RPMI8226 (cell line): ENCODE data around the gene TPM2.
"Not testable (repeated sequence)": the region's sequence is repeated elsewhere in the genome, so short reads cannot be mapped to it uniquely, and the experiment has no call there.

ENCODE experiments used
- DNase-seq: peaks from one replicate; pipeline ENCODE4 v3.0.0-alpha.2; 2015

The TPM2 gene

DNA sequence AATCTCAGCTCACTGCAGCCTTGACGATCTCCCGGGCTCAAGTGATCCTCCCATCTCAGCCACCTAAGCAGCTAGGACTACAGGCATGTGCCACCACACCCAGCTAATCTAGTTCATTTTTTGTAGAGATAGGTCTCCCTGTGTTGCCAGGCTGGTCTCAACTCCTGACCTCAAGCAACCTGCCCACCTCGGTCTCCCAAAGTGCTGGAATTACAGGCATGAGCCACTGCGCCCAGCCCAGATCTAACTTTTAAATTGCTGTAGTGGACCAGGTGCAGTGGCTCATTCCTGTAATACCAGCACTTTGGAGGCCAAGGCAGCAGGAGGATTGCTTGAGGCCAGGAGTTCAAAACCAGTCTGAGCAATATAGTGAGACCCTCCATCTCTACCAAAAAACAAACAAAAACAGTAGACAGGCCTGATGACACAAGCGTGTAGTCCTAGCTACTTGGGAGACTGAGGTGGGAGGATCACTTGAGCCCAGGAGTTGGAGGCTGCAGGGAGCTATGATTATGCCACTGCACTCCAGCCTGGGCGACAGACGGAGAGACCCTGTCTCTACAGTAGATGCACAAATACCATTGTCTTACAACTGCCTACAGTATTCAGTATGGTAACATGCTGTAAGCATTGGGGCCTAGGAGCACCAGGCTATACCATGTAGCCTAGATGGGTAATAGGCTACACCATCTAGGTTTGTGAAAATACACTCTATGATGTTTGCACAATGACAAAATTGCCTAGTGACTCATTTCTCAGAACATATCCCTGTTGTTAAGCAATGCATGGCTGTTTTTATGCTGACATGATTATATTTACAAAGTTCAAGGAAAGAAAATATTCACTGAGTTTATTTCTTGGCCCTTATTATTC is 37.5 kb downstream of the TPM2 start:
- DNase-seq, result no peak

DNA sequence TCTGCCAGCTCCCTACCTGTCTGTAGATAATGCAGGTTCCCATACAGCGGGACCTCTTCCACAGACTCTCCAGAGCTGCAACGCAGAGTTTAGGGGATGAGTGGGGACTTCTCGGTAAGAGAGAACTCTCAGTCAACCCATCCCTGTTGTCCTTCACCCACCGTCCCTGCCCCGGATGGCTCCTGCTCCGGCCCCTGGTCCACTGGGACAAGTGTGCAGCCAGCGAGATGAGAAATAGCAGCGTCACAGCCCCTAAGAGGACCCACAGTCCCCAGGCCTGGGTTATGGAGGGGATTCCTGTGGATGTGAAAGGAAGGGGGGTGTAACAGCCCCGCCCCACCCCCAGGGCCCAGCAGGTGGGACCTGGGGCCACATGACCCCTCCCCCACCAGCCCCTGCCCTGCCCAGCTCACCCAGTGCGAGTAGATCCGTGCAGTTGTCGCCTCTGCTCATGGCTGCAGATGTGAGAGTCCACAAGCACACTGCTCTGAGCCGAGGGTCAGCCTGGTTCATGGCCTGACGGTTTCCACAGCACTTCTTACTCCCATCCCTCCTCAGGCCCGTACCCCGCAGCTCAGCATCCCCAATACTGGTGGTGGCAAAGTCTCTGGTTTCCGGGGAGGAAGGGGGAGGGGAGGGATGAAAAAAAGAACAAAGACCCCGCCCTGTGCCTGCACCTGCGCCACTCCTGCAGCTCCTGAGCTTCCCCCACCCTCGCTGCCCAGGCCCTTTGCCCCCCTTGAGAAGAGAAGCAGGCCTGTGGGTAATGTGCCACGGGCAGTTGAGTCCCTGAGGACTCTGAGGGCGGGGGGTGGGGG is 39.2 kb downstream of the TPM2 start, which contains the start of gene SIT1:
TSS of gene SIT1 (minus strand) at position 591 of the 818 bp plus-strand sequence. CDS start at position 513, 78 bp downstream.
- no peak for DNase-seq

DNA sequence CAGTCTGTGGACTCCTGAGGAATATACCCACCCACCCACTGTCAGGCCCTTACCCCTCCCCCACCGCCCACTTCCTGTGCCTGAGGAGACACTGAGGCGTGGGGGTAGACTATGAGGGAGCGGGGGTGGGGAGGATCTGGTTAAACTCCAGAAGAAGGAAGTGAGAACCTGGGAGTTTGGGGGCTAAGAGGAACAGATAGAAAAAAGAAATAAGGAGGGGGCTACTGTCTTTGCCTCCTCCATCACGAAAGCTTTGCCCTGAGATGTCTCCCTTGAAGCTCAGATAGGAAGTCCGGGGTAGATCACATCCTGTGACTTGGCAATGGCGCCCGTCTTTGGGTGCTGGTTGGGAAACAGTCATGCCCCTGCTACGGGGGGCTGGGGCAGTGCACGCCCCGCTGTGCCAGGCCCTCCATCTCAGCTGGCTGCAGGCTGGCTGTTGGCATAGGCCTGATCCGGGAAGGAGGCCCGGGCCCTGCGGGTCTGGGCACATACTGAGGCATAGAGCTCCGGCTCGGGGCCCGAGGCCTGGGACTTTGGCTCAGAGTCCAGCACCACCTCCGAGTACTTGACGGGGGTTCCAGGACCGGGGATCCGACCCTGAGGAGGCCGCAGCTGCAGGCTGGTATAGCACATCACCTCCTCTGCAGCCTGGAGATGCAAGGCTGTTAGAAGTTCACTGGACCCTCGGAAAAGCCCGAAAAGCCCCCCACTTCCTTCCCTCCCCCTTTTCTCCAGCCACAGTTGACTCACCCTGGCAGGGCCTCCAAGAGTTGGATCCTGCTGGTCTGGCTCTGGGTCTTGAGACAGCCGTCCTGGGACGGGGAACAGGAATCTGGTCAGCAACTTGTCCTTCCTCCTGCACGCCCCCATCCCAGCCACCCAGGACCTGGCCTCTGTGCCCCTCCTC is 40.0 kb downstream of the TPM2 start:
- DNase-seq, result no peak

DNA sequence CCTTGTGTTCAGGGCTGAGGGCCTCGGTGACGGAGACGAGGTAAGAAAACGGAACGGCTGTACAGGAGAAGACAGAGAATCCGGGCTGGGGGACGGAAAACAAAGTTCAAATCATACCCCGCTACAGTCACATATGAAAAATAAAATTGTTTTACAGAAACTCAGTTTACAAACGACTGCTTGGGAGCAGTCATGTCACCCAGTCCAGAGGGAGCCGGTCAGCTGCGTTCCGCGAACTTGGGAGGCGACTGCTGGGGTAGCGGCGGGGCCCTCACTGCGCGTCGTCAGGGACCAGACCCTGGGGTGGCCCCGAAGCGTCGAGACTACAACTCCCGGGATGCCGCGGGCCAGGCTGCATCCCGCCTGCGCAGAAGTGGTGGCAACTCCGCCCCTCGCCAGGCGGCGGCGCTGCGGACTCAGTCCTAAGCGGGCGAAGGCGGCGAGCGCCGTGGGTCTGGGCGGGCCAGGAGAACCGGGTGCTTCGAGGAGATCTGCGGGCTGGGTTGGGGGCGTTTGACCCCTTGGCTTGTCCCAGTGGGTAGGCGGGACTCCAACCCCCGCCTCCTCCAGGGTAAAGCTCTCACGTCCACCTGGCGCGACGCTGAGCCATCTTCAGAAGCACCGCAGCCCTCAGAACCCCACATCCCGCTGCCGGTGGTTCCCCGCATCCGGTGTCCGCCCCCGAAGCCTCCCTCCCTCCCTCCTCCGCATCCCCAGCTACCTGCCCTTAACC is 43.0 kb downstream of the TPM2 start:
- peak; percentile 89 for DNase-seq

DNA sequence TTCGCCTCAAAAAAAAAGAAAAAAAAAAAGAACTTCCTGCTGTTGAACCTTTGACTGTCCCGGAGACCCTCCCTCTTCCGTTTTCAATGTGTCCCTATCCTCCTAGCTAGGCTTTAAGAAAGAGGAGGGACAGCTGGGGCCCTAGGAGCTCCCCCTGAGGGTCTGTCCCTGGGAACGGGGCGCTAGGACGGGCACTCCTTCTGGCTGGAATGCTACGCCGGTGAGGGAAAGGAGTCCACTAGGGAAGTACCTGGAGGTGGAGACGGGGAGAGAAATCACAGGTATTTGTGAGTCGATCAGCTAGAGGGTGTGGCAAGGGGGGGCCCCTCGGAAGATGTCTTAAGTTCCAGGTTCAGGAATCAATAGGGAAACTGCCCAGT is 43.6 kb downstream of the TPM2 start:
- no peak for DNase-seq

DNA sequence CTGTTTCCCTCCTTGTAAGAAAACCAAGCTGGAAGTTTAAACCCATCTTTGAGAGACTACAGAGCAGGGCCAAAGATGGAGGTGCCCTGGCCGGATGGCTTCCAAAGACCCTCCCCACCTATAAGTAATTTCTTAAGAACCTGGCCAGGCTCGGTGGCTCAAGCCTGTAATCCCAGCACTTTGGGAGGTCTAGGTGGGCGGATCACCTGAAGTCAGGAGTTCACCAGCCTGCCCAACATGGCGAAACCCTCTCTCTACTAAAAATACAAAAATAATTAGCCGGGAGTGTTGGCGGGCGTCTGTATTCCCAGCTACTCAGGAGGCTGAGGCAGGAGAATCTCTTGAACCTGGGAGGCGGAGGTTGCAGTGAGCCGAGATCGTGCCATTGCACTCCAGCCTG is 44.0 kb downstream of the TPM2 start:
- DNase-seq, result not testable (repeated sequence)

DNA sequence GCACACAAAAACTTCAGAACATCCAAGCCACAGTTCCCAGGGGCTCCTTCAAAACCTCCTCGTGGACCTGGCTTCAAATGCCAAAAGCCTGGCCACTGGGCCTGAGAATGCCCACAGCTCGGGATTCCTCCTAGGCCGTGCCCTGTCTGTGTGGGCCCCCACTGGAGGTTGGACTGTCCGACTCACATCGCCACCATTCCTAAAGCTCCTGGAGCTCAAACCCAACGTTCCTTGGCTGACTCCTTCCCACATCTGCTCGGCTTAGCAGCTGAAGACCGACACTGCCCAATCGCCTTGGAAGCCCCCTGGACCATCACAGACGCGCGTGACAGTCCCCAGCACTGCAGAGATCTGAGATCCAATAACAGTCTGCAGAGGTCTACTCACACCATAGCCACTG is 46.7 kb downstream of the TPM2 start:
- DNase-seq, result no peak

DNA sequence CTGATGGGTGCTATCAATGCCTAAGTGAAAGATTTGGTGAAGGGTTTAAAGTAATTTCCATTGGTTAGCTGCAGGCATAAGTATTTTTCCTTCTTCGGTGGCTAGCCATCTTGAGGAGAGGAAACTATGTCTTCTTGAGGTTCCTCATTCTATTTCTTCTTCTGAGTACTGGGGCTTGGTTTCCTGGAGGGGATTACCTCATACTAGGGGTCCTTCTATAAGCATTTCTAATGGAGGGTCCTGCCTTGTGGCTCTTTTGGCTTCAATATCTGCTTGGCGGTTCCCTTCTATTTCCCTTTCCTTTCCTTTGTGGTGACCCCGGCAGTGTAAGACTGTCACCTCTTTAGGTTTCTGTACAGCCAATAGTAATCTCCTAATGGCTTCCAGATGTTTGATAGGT is 48.2 kb downstream of the TPM2 start:
- not testable (repeated sequence) for DNase-seq

DNA sequence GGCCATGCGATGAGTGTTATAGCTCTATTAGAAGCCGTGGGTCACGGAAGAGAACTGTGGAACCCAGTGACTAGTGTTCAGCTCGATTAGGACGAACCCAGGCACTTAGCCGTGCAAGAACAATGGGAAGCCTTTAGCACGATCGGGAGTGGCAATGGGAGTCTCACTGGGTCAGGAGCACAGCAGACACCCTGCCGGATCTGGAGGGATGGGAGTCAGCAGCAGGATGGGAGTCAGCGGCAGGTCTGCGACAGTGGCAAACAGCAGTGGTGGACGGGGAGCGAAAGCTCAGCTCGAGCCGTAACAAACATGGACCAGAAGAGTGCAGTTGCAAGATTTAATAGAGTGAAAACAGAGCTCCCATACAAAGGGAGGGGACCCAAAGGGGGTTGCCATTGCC is 49.3 kb downstream of the TPM2 start:
- DNase-seq, result not testable (repeated sequence)

DNA sequence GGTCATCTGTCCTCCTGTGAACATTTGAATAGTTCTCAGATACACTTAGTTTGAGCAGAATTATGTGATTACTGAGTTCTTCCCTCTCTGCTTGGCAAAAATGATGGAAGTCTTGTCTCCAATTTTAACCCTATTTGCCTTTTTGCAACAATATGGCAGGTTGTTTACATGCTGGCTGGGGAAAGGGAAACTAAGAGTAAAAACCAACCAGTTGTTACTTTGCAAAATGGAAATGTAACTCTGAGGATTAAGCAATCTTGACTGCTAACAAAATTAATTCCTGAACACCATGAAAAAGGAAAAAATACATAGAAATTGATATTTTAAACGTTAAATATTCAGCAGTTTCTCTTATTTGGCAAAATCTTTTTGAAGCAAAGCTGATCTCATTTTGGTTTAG is 50.1 kb downstream of the TPM2 start:
- DNase-seq, result no peak

DNA sequence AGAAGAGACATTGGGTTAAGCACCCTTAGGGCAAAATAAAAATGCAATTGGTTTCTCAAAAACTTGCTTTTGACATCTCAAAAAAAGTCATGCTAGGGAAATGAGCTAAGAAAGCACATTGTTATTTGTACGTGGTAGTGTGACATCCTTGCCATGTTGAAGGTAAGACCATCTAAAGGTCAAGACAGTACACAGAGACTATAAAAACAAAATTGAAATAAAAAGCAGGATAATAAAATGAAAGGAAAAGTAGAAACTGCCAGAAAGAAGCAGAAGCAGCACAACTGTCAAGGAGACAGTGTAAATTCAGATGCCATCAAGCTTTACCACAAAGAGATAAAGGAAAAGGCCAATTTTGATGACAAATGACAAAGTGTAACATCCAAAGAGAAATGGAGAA is 50.5 kb downstream of the TPM2 start:
- DNase-seq, result not testable (repeated sequence)

DNA sequence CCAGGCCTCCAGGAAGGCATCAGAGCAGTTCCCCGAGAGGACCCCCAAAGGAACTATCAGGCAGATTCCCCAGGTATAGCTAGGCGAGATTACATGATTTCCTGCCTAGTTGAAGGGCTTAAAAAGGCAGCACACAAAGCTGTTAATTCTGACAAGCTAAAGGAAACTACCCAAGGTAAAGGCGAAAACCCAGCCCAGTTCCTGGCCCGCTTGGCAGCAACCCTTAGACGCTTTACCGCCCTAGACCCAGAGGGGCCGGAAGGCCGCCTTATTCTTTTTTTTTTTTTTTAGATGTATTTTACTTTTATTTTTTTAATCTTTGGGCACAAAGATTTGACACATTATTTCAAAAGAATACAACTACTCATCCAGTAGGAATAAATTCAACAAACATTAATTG is 51.0 kb downstream of the TPM2 start:
- DNase-seq, result not testable (repeated sequence)

DNA sequence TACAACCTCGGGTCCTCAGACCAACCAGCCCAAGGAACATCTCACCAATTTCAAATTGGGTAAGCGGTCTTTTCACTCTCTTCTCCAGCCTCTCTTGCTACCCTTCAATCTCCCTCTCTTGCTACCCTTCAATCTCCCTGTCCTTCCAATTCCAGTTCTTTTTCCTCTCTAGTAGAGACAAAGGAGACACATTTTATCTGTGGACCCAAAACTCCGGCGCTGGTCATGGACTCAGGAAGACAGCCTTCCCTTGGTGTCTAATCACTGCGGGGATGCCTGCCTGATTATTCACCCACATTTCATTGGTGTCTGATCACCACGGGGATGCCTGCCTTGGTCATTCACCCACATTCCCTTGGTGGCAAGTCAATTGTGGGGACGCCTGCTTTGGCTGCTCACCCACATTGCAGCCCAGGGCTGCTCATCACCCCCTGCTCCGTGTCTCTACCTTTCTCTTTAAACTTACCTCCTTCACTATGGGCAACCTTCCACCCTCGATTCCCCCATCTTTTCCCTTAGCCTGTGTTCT is 52.2 kb downstream of the TPM2 start:
- not testable (repeated sequence) for DNase-seq

DNA sequence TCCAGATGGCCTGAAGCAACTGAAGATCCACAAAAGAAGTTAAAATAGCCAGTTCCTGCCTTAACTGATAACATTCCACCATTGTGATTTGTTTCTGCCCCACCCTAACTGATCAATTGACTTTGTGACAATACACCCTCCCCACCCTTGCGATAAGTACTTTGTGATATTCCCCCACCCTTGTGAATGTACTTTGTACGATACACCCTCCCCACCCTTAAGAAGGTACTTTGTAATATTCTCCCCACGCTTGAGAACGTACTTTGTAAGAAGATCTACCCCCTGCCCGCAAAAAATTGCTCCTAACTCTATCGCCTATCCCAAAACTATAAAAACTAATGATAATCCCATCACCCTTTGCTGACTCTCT is 52.9 kb downstream of the TPM2 start:
- DNase-seq, result not testable (repeated sequence)

DNA sequence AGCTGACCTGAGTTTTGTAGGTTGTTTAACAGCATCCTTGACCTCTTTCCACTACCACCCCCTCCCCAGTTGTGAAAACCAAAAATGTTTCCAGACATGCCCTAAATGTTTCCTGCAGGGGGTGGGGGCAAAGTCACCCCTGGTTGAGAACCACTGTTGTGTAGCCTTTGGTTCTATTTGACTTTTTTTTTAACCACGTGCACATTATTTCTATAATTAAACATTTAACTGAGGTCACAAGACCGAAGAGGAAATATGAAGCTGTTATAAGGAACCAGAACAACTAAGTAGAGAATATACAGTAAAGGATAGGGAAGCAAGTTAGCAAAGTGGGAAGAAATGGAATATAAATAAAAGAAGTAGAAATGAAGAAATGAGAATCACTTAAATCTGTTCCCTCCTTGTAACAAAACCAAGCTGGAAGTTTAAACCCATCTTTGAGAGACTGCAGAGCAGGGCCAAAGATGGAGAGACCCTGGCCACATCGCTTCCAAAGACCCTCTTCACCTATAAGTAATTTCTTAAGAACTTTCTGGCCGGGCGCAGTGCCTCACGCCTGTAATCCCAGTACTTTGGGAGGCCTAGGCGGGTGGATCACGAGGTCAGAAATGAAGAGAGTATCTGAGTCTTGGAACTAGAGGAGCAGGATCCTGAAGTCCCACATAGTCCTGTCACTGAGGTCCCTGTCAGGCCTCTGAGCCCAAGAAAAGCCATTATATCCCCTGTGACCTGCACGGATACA is 53.4 kb downstream of the TPM2 start:
- DNase-seq, result no peak

DNA sequence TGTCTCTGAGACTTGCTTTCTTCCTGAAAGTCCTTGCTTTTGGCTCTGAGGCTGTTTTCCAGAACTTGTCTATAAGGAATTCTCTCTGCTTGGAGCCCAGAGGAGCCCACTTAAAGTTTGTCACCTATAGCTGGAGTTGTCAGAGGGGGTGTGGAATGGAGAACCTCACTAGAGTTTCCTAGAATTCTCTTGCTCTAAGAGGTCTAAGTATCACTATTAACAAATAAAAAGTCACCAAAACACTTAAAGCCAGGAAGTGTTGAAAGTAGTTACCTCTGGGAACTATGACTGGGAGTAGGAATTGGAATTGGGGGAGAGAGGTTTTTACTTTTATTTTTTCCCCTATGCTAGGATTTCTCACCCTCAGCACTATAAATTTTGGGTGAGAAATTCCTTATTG is 54.0 kb downstream of the TPM2 start:
- DNase-seq, result no peak
